ENCODE measurements around the gene FAM83D.
"Not testable (repeated sequence)": the region's sequence is repeated elsewhere in the genome, so short reads cannot be mapped to it uniquely, and the experiment has no call there.

Gene FAM83D

DNA sequence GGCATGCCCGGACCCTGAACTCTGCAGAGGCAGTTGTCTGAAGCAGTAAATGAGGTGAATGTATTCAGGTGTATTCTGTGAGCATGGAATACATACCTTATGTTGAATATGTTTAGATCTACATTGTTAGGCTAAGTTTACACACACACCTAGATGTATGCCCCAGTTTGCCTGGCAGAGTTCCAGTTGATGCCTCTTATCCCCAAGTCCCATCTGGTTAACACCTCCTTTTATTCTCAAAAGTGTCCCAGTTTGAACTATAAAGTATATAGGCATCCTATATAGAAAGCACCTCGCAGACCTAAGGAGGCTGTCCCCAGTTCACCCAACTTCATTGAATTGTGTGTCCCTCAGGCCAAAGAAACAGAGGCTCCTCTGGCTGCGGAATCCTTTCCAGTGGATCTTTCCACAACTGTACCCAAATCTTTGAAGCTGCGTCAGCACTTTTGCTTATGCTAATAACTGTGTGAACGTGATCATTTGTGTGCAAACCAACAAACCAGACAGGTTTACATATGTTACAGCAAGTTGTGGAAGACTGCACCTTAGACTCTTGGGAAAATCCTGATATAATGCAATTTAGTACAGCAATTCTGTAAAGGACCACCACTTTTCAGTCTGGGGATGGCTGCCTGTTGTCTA is 31.1 kb downstream of the FAM83D start:
- ATAC-seq (ENCODE audit: low read depth) (no peak), DNase-seq (ENCODE audit: low spot score in 2 of 2) (no peak)
- no peaks in the 10 kb centered on the region for H3K36me3 Mint-ChIP-seq
- H3K4me3 Mint-ChIP-seq: no peak overlapping the region
- no peaks in the 10 kb centered on the region for H3K9me3 Mint-ChIP-seq
- peaks cover 8% of the 10 kb centered on the region for H3K4me1 Mint-ChIP-seq
- no peak overlapping the region for H3K27ac Mint-ChIP-seq
- H3K27me3 Mint-ChIP-seq: no peaks in the 10 kb centered on the region

DNA sequence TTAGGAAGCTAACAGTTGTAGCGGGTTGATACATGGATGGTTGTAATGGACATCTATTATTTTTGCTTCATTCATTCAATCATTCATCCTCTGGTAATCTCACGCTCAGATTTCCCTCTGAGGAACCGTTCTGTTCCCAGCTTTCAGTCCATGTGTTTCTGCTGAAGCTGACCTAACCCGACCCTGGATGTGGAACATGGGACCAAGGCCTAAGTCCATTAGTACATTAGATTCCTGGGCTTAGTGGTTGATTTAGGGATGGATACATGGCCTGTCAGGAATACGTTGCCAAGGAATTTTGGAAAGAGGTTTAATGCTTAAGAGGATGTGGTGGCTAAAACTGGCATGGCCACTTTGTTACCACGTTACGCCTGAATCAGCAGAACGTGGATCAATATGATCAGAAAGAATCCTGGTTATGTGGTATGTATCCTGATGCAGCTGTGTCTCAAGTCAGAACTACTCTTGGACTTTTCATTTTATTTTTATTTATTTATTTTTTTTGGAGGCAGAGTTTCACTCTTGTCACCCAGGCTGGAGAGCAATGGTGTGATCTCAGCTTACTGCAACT is 31.8 kb downstream of the FAM83D start:
- ATAC-seq (ENCODE audit: low read depth) (no peak), DNase-seq (ENCODE audit: low spot score in 2 of 2) (no peak)
- Mint-ChIP-seq H3K27me3 (no peaks in the 10 kb centered on the region), H3K36me3 (no peaks in the 10 kb centered on the region), H3K4me1 (peaks cover 8% of the 10 kb centered on the region), H3K9me3 (no peaks in the 10 kb centered on the region), H3K4me3 (no peak overlapping the region), H3K27ac (no peak overlapping the region)

DNA sequence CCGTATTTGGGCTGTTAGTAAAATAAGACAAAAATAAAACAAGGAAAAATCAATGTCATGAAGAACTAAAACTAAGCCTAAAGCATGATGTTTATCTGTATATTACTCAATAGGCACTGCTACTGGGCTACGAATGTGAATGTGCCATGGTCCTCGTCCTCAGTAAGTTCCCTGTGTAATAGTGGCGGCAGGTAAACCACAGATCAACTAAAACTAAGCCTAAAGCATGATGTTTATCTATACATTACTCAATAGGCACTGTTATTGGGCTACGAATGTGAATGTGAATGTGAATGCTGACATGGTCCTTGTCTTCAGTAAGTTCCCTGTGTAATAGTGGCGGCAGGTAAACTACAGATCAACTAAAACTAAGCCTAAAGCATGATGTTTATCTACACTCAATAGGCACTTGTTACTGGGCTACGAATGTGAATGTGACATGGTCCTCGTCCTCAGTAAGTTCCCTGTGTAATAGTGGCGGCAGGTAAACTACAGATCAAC is 34.0 kb downstream of the FAM83D start:
- H3K4me3 Mint-ChIP-seq; H3K9me3 Mint-ChIP-seq; DNase-seq (ENCODE audit: low spot score in 2 of 2); ATAC-seq (ENCODE audit: low read depth); H3K4me1 Mint-ChIP-seq; H3K27me3 Mint-ChIP-seq; H3K27ac Mint-ChIP-seq; H3K36me3 Mint-ChIP-seq: not testable (repeated sequence)

GRCh38 chr20:38961530-38962043 is 35.4 kb downstream of the FAM83D start:
- no peaks in the 10 kb centered on the region for H3K9me3 Mint-ChIP-seq
- peaks cover 8% of the 10 kb centered on the region for H3K4me1 Mint-ChIP-seq
- peak overlapping the region; percentile 88 for H3K27ac Mint-ChIP-seq
- no peaks in the 10 kb centered on the region for H3K27me3 Mint-ChIP-seq
- no peak for DNase-seq (ENCODE audit: low spot score in 2 of 2)
- peaks cover 3% of the 10 kb centered on the region for H3K36me3 Mint-ChIP-seq
- H3K4me3 Mint-ChIP-seq: peak overlapping the region; percentile 93
- peak; percentile 0 for ATAC-seq (ENCODE audit: low read depth)

DNA sequence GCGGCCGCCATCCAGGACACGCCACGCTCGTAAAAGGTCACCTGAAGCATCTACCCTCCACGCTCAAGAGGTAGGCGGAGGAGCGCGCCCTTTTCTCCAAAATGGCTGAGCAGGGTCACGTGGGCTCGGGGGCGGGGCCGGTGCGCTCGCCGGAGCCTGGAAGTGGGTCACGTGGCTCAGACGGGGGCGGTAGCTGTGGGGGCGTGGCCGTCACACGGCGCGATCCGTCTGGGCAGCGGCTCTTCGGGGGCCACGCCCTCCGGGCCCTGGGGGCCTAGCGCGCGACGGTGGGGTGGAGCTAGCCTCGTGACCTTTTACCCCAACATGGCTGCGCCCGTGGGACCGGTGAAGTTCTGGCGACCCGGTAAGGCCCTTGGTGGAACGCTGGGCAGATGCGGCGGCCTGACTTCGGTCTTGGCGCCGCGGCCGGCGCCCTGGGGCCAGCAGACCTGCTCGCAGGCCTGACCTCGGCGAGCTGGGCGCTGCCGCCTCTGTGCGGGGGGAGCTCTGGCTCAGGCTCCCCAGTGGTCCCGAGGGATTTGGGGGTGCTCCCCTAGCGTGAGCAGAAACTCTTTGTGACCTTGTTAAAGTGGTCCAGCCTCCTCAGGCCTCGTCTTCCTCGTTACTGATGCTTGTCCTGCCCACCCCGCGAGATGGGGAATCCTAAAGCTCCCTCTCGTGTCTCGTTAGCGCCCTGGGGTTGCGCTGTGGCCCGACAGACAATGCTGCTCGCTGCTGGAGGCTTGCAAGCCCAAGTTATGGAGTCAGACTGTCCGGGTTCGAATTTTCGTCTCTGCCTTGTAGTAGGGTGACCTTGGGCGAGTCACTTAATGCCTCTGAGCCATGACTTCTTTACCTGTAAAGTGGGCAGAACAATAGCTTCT is 36.1 kb downstream of the FAM83D start, which contains the start of gene DHX35:
Gene DHX35, plus strand, starts transcription at position 301 of the 884 bp plus-strand sequence. Its CDS starts 24 bp downstream, at position 325.
- no peaks in the 10 kb centered on the region for H3K27me3 Mint-ChIP-seq
- peaks cover 3% of the 10 kb centered on the region for H3K36me3 Mint-ChIP-seq
- H3K9me3 Mint-ChIP-seq: no peaks in the 10 kb centered on the region
- ATAC-seq (ENCODE audit: low read depth): peak; percentile 93
- H3K4me3 Mint-ChIP-seq: peak within 1 kb of the TSS; percentile 93
- peak; percentile 98 for DNase-seq (ENCODE audit: low spot score in 2 of 2)
- peak within 1 kb of the TSS; percentile 88 for H3K27ac Mint-ChIP-seq
- peaks cover 8% of the 10 kb centered on the region for H3K4me1 Mint-ChIP-seq

- Mint-ChIP-seq H3K9me3 (no peaks in the 10 kb centered on the region), H3K27ac (peak overlapping the region; percentile 88), H3K36me3 (peaks cover 5% of the 10 kb centered on the region), H3K27me3 (no peaks in the 10 kb centered on the region), H3K4me3 (peak overlapping the region; percentile 93), H3K4me1 (peaks cover 8% of the 10 kb centered on the region)
- ATAC-seq (ENCODE audit: low read depth) (no peak), DNase-seq (ENCODE audit: low spot score in 2 of 2) (no peak)
Observed at GRCh38 chr20:38962928-38963401, 36.7 kb downstream of the FAM83D start.

DNA sequence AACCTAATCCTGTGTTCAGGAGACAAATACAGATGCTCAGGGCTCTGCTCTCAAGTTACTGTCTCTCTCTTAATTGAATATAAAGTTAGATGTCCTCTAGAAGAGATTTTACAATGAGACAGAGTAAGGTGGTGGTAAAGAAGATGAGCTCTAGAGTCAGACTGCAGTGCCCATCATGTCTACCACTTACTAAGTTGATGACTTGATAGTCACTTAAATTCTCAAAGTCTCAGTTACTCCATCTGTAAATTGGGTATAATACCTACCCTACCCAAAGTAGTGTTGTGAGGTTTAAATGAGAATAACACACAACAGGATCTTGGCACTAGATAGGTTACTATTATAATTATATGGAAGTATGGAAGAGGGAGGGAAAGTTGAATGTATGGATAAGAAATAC is 37.5 kb downstream of the FAM83D start:
- DNase-seq (ENCODE audit: low spot score in 2 of 2): no peak
- Mint-ChIP-seq H3K36me3 (peaks cover 7% of the 10 kb centered on the region), H3K4me1 (peaks cover 8% of the 10 kb centered on the region), H3K9me3 (no peaks in the 10 kb centered on the region), H3K4me3 (no peak overlapping the region), H3K27ac (no peak overlapping the region), H3K27me3 (no peaks in the 10 kb centered on the region)
- ATAC-seq (ENCODE audit: low read depth): no peak

DNA sequence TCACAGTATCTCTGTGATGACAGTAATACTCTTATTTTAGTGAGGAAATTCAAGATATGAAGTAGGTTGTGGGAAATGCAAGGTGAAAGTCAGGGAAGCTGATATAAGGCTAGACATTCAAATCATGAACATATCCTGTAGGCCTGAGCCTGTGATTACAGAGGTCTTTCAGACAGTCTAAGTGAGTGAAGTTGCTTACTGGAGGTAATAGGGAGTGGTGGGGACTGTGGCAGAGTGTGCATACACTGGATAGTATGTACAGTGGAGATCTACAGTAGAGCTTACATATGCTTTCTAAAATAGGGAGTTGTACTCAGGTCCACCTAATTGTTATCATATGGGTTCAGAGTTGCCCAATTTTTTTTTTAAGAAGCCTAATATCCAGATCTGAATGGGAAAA is 39.0 kb downstream of the FAM83D start:
- no peak for ATAC-seq (ENCODE audit: low read depth)
- no peak for DNase-seq (ENCODE audit: low spot score in 2 of 2)
- H3K4me1 Mint-ChIP-seq: peaks cover 8% of the 10 kb centered on the region
- no peak overlapping the region for H3K27ac Mint-ChIP-seq
- H3K9me3 Mint-ChIP-seq: no peaks in the 10 kb centered on the region
- H3K36me3 Mint-ChIP-seq: peaks cover 11% of the 10 kb centered on the region
- H3K27me3 Mint-ChIP-seq: no peaks in the 10 kb centered on the region
- no peak overlapping the region for H3K4me3 Mint-ChIP-seq

DNA sequence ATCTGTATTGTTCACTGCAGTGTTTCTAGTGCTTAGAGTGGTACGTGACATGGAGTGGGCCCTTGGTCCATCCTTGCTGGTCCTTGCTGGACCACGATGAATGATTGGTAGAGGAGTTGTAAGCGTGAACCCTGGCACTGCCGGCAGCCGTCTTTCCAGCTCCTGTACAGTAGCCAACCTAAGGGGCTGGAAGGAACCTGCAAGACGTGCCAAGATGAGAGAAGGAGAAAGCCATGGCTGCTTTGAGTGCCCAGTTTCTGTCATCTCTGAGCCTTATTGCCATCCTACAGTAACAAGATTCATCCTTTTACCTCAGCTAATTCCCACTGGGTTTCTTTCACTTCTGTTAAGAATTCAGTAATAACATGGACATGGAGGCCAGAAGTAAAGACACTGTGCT is 41.9 kb downstream of the FAM83D start:
- Mint-ChIP-seq H3K4me1 (no peaks in the 10 kb centered on the region), H3K9me3 (no peaks in the 10 kb centered on the region), H3K27ac (no peak overlapping the region), H3K36me3 (peaks cover 18% of the 10 kb centered on the region), H3K27me3 (no peaks in the 10 kb centered on the region), H3K4me3 (no peak overlapping the region)
- ATAC-seq (ENCODE audit: low read depth): no peak
- DNase-seq (ENCODE audit: low spot score in 2 of 2): no peak

GRCh38 chr20:38969708-38970107 is 43.5 kb downstream of the FAM83D start:
- ATAC-seq (ENCODE audit: low read depth) (no peak), DNase-seq (ENCODE audit: low spot score in 2 of 2) (no peak)
- Mint-ChIP-seq H3K27ac (no peak overlapping the region), H3K9me3 (no peaks in the 10 kb centered on the region), H3K4me3 (no peak overlapping the region), H3K4me1 (no peaks in the 10 kb centered on the region), H3K36me3 (peaks cover 21% of the 10 kb centered on the region), H3K27me3 (no peaks in the 10 kb centered on the region)

DNA sequence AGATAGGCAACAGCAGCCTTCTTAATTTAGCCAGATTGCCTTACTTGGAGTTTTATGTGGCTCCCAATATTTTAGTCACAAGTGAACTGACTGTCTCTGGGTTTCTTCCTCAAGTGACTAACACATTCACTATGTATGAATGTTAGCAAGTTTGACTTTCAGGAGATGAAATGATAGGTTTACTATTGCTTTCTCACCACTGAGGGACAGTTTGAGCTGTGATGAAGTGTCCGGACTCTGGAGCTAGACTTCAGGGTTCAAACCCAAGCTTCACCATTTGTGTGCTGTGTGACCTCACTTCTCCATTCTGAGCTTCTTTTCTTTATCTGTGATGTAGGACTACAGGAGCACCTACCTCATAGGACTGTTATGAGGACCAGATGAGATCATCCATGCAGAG is 44.1 kb downstream of the FAM83D start:
- no peaks in the 10 kb centered on the region for H3K4me1 Mint-ChIP-seq
- DNase-seq (ENCODE audit: low spot score in 2 of 2) (no peak), ATAC-seq (ENCODE audit: low read depth) (no peak)
- no peaks in the 10 kb centered on the region for H3K9me3 Mint-ChIP-seq
- H3K4me3 Mint-ChIP-seq: no peak overlapping the region
- peaks cover 20% of the 10 kb centered on the region for H3K36me3 Mint-ChIP-seq
- no peaks in the 10 kb centered on the region for H3K27me3 Mint-ChIP-seq
- no peak overlapping the region for H3K27ac Mint-ChIP-seq

DNA sequence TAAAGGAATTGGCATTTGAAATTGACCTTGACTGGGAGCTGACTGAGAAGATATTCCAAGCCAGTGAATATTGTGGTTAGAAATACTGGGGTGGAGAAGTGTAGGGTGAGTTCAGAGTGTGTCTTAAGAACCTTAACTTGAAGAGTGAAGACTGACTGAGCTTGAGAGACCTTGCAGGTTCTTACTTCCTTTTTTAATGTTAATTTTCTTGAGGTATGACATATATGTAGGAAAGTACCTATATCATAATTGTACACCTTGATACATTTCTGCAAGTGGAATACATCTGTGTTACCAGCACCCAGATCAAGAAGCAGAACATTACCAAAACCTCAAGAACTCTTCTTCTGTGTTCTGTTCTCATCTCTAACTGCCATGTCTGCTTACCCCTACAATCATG is 46.9 kb downstream of the FAM83D start:
- Mint-ChIP-seq H3K27me3 (no peaks in the 10 kb centered on the region), H3K27ac (no peak overlapping the region), H3K36me3 (peaks cover 17% of the 10 kb centered on the region), H3K4me3 (no peak overlapping the region), H3K4me1 (no peaks in the 10 kb centered on the region), H3K9me3 (no peaks in the 10 kb centered on the region)
- DNase-seq (ENCODE audit: low spot score in 2 of 2) (no peak), ATAC-seq (ENCODE audit: low read depth) (no peak)

DNA sequence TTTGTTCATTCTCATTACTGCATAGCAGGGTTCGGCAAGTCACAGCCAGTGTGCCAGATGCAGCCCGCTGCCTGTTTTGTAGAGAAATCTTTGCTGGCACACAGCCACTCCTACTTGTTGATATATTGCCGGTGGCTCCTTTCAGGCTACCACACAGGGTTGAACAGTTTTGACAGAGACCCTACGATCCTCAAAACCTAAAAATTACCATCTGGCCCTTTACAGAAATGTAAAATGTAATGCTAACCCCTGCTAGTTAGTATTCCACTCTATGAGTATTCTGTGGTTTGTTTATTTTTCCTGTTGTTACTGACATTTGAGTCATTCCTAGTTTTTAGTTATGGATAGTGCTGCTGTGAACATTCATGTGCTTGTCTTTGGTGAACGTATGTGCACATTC is 47.4 kb downstream of the FAM83D start:
- Mint-ChIP-seq H3K4me1 (no peaks in the 10 kb centered on the region), H3K4me3 (no peak overlapping the region), H3K27me3 (no peaks in the 10 kb centered on the region), H3K27ac (no peak overlapping the region), H3K9me3 (no peaks in the 10 kb centered on the region), H3K36me3 (peaks cover 17% of the 10 kb centered on the region)
- DNase-seq (ENCODE audit: low spot score in 2 of 2) (no peak), ATAC-seq (ENCODE audit: low read depth) (no peak)

GRCh38 chr20:38975539-38976120 is 49.4 kb downstream of the FAM83D start:
- Mint-ChIP-seq H3K9me3 (no peaks in the 10 kb centered on the region), H3K4me1 (no peaks in the 10 kb centered on the region), H3K27ac (no peak overlapping the region), H3K4me3 (no peak overlapping the region), H3K36me3 (peaks cover 11% of the 10 kb centered on the region), H3K27me3 (no peaks in the 10 kb centered on the region)
- no peak for DNase-seq (ENCODE audit: low spot score in 2 of 2)
- ATAC-seq (ENCODE audit: low read depth): no peak

Data from memory B cell (primary cell).